ENCODE results near the gene RNASEL. TPM values are rescaled to one million over a fixed set of nuclear protein-coding genes. Genes with fewer than 3 reads are reported as not detected.
A peak's percentile ranks its signal among the peaks of the same experiment; 100 is the strongest.

RNASEL gene
- total and polyA plus RNA-seq, 4 donors: 1.3 to 3.9 (median 2.4) TPM

DNA sequence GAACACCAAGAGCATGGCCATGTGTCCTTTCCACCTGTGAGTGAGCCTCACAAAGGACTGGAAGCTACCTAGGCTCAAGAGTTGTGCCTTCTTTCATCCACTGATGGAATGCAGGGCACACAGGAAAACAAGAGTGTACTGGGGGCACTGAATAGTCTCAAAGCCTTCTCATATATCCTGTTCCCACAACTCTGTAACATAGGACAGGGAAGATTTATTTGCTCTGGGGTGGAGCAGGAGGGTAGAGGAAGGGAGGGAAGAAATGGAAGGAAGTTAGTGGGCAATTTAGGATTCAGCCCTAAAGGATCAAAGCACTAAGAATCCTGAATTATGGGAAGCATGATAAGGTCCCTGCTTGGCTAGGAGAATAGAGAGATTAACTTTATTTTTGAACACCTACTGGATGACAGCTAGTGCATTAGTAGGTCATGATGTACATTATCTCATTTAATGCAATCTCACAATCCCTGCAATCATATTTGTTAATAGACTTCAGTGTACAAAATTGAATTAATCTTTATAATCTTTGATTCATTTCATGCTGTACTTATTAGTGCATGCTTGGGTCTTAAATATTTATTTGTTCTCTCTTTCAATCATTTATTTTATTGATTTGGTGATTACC is 42.1 kb upstream of the RNASEL start:
- no peaks in the 10 kb centered on the region for H3K36me3 ChIP-seq (ENCODE audit: control insufficient read depth in 4 of 4, insufficient read depth in 3 of 4, low read depth in 1 of 4, low read length in 3 of 4)
- TF ChIP-seq YY1 (IDR thresholded peaks at IDR 0.05) (no peak), FOXA2 (IDR thresholded peaks at IDR 0.05) (no peak), GABPA (IDR thresholded peaks at IDR 0.05 in 1 of 2, conservative IDR thresholded peaks at IDR 0.05 in 1 of 2) (no peak)
- TF ChIP-seq, protein P1, sequence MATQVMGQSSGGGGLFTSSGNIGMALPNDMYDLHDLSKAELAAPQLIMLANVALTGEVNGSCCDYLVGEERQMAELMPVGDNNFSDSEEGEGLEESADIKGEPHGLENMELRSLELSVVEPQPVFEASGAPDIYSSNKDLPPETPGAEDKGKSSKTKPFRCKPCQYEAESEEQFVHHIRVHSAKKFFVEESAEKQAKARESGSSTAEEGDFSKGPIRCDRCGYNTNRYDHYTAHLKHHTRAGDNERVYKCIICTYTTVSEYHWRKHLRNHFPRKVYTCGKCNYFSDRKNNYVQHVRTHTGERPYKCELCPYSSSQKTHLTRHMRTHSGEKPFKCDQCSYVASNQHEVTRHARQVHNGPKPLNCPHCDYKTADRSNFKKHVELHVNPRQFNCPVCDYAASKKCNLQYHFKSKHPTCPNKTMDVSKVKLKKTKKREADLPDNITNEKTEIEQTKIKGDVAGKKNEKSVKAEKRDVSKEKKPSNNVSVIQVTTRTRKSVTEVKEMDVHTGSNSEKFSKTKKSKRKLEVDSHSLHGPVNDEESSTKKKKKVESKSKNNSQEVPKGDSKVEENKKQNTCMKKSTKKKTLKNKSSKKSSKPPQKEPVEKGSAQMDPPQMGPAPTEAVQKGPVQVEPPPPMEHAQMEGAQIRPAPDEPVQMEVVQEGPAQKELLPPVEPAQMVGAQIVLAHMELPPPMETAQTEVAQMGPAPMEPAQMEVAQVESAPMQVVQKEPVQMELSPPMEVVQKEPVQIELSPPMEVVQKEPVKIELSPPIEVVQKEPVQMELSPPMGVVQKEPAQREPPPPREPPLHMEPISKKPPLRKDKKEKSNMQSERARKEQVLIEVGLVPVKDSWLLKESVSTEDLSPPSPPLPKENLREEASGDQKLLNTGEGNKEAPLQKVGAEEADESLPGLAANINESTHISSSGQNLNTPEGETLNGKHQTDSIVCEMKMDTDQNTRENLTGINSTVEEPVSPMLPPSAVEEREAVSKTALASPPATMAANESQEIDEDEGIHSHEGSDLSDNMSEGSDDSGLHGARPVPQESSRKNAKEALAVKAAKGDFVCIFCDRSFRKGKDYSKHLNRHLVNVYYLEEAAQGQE (IDR thresholded peaks at IDR 0.05): no peak
- TF ChIP-seq, protein P2, sequence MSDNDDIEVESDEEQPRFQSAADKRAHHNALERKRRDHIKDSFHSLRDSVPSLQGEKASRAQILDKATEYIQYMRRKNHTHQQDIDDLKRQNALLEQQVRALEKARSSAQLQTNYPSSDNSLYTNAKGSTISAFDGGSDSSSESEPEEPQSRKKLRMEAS (IDR thresholded peaks at IDR 0.05): no peak
- TF ChIP-seq, protein P3, sequence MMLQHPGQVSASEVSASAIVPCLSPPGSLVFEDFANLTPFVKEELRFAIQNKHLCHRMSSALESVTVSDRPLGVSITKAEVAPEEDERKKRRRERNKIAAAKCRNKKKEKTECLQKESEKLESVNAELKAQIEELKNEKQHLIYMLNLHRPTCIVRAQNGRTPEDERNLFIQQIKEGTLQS (IDR thresholded peaks at IDR 0.05): no peak
- DNase-seq (ENCODE audit: low spot score): peak; percentile 28
- no peak overlapping the region for H3K4me3 ChIP-seq (ENCODE audit: low read depth in 1 of 3, low read length in 3 of 3)
- H3K9ac ChIP-seq (ENCODE audit: low read depth in 1 of 2, low read length in 2 of 2): no peak overlapping the region
- H3K27me3 ChIP-seq (ENCODE audit: control insufficient read depth in 4 of 4, insufficient read depth in 4 of 4, low read length in 3 of 4): peaks cover 0 to 2% (median 0%) of the 10 kb centered on the region in 4 donors
- no peak overlapping the region for H3K27ac ChIP-seq (ENCODE audit: low read depth in 1 of 2, low read length in 2 of 2)
- no peaks in the 10 kb centered on the region for H3K9me3 ChIP-seq (ENCODE audit: control insufficient read depth in 4 of 4, low read length in 3 of 4)
- peaks cover 0 to 13% (median 5%) of the 10 kb centered on the region in 4 donors for H3K4me1 ChIP-seq (ENCODE audit: control insufficient read depth in 4 of 4, insufficient read depth in 4 of 4, low read length in 3 of 4)

DNA sequence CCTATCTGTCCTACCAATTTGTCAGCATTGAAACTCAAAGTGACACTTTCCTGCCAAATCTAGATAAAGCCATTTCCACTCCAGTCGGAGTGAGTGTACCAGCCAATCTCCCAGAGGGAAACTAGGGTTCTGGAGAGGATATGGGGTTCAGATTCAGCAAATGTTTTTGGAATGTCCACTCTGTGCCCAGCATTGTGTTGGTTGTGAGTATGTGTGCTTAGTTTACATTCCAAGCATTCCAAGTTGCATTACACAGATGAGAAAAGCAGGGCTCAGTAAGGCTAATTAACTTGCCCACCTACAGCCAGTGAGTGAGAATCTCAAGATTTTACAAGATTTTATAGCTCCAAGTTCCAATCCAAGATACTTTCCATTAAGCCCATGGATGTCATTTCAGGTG is 41.5 kb upstream of the RNASEL start:
- H3K27me3 ChIP-seq (ENCODE audit: control insufficient read depth in 4 of 4, insufficient read depth in 4 of 4, low read length in 3 of 4): peaks cover 0 to 2% (median 0%) of the 10 kb centered on the region in 4 donors
- TF ChIP-seq, protein P4, sequence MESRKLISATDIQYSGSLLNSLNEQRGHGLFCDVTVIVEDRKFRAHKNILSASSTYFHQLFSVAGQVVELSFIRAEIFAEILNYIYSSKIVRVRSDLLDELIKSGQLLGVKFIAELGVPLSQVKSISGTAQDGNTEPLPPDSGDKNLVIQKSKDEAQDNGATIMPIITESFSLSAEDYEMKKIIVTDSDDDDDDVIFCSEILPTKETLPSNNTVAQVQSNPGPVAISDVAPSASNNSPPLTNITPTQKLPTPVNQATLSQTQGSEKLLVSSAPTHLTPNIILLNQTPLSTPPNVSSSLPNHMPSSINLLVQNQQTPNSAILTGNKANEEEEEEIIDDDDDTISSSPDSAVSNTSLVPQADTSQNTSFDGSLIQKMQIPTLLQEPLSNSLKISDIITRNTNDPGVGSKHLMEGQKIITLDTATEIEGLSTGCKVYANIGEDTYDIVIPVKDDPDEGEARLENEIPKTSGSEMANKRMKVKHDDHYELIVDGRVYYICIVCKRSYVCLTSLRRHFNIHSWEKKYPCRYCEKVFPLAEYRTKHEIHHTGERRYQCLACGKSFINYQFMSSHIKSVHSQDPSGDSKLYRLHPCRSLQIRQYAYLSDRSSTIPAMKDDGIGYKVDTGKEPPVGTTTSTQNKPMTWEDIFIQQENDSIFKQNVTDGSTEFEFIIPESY (IDR thresholded peaks at IDR 0.05): no peak
- TF ChIP-seq SP1 (IDR thresholded peaks at IDR 0.05): no peak
- TF ChIP-seq, protein P2 (IDR thresholded peaks at IDR 0.05): no peak
- no peak for TF ChIP-seq HNF4G (IDR thresholded peaks at IDR 0.05)
- TF ChIP-seq FOXA2 (IDR thresholded peaks at IDR 0.05): no peak
- TF ChIP-seq EGR1 (IDR thresholded peaks at IDR 0.05; ENCODE audit: low read depth in 2 of 2): no peak
- TF ChIP-seq JUND (IDR thresholded peaks at IDR 0.05): no peak
- TF ChIP-seq YY1 (IDR thresholded peaks at IDR 0.05): no peak
- TF ChIP-seq, protein P1 (IDR thresholded peaks at IDR 0.05): no peak
- no peak for TF ChIP-seq GABPA (IDR thresholded peaks at IDR 0.05 in 1 of 2, conservative IDR thresholded peaks at IDR 0.05 in 1 of 2)
- DNase-seq (ENCODE audit: low spot score): no peak
- H3K27ac ChIP-seq (ENCODE audit: low read depth in 1 of 2, low read length in 2 of 2): no peak overlapping the region
- no peaks in the 10 kb centered on the region for H3K9me3 ChIP-seq (ENCODE audit: control insufficient read depth in 4 of 4, low read length in 3 of 4)
- WGBS: 63% methylated on average over 1 of the region's 1 CpG
- H3K36me3 ChIP-seq (ENCODE audit: control insufficient read depth in 4 of 4, insufficient read depth in 3 of 4, low read depth in 1 of 4, low read length in 3 of 4): no peaks in the 10 kb centered on the region
- H3K4me1 ChIP-seq (ENCODE audit: control insufficient read depth in 4 of 4, insufficient read depth in 4 of 4, low read length in 3 of 4): peaks cover 0 to 8% (median 4%) of the 10 kb centered on the region in 4 donors
- no peak overlapping the region for H3K9ac ChIP-seq (ENCODE audit: low read depth in 1 of 2, low read length in 2 of 2)
- H3K4me3 ChIP-seq (ENCODE audit: low read depth in 1 of 3, low read length in 3 of 3): no peak overlapping the region

All from liver (tissue), 9 donors.